Loucy (cell line): ENCODE data around the gene SCN7A.

Experiments
- H2AFZ ChIP-seq: fragments of 200-600 bp; sonication (generic); 2 replicates; pipeline ENCODE4 v1.6.0; 2016; ENCODE audit warnings: antibody characterized with exemption, mild to moderate bottlenecking, low read length, moderate library complexity
- H3F3A ChIP-seq: fragments of 200-600 bp; 2 replicates; pipeline ENCODE4 v1.6.0; 2016; ENCODE audit warnings: antibody characterized with exemption, low read depth, mild to moderate bottlenecking
- H3K27me3 ChIP-seq: fragments of 200-600 bp; sonication (generic); 2 replicates; pipeline ENCODE4 v1.6.1; 2014; ENCODE audit warnings: low read length, mild to moderate bottlenecking; ENCODE audit not compliant: insufficient read depth, poor library complexity, severe bottlenecking
- H3K36me3 ChIP-seq: fragments of 200-600 bp; sonication (generic); 2 replicates; pipeline ENCODE4 v1.6.1; 2016; ENCODE audit warnings: low read length; ENCODE audit not compliant: insufficient read depth
- H3K4me1 ChIP-seq: fragments of 200-600 bp; sonication (generic); 2 replicates; pipeline ENCODE4 v1.5.1; 2014; ENCODE audit warnings: low read length, mild to moderate bottlenecking; ENCODE audit not compliant: insufficient read depth, poor library complexity, severe bottlenecking
- H3K4me2 ChIP-seq: fragments of 200-600 bp; sonication (generic); 2 replicates; pipeline ENCODE4 v1.6.0; 2014; ENCODE audit warnings: antibody characterized with exemption, low read length, low read depth, mild to moderate bottlenecking; ENCODE audit not compliant: poor library complexity, severe bottlenecking
- H3K4me3 ChIP-seq: fragments of 200-600 bp; sonication (generic); 2 replicates; pipeline ENCODE4 v1.5.1; 2014; ENCODE audit warnings: low read length, mild to moderate bottlenecking, mixed read lengths; ENCODE audit not compliant: poor library complexity, severe bottlenecking
- H3K79me2 ChIP-seq: fragments of 200-600 bp; sonication (generic); 2 replicates; pipeline ENCODE4 v1.6.1; 2014; ENCODE audit warnings: low read length; ENCODE audit not compliant: insufficient read depth
- H3K9ac ChIP-seq: fragments of 200-600 bp; sonication (generic); 2 replicates; pipeline ENCODE4 v1.6.0; 2014; ENCODE audit warnings: mild to moderate bottlenecking, low read depth, low read length, moderate library complexity; ENCODE audit not compliant: poor library complexity, severe bottlenecking
- H3K9me2 ChIP-seq: fragments of 200-600 bp; sonication (generic); replicated peaks from 2 replicates; pipeline ENCODE4 v1.6.1; 2016; ENCODE audit warnings: low read depth, low read length, mixed read lengths
- H3K9me3 ChIP-seq: fragments of 200-600 bp; sonication (generic); 2 replicates; pipeline ENCODE4 v1.6.1; 2014; ENCODE audit warnings: mild to moderate bottlenecking, antibody characterized with exemption, low read length, low read depth; ENCODE audit not compliant: insufficient read depth
- H4K20me1 ChIP-seq: fragments of 200-600 bp; sonication (generic); 2 replicates; pipeline ENCODE4 v1.6.0; 2014; ENCODE audit warnings: antibody characterized with exemption, low read length, mild to moderate bottlenecking; ENCODE audit not compliant: insufficient read depth, poor library complexity, severe bottlenecking
- CTCF ChIP-seq: fragments of 200-600 bp; sonication (generic); conservative IDR thresholded peaks from 2 replicates; pipeline ENCODE4 v1.5.1; 2014; ENCODE audit warnings: mild to moderate bottlenecking, antibody characterized with exemption, low read length
- EZH2phosphoT487 ChIP-seq: fragments of 200-600 bp; IDR thresholded peaks from 2 replicates; pipeline ENCODE4 v1.6.1; 2018; ENCODE audit warnings: antibody characterized with exemption, mild to moderate bottlenecking, moderate library complexity, borderline replicate concordance

The SCN7A gene

GRCh38 chr2:166375736-166376487 lies 118.1 kb downstream of the SCN7A start, which contains the start of gene SCN9A:
Gene SCN9A (minus strand): TSS chr2:166375944. CDS start chr2:166311756, 64,188 bp downstream.
- Histone ChIP-seq H3K4me2 (peak within 1 kb of the TSS; percentile 9), H3K9me3 (no peaks in the 10 kb centered on the region), H3K79me2 (no peaks in the 10 kb centered on the region), H3K9ac (no peak within 1 kb of the TSS), H4K20me1 (no peaks in the 10 kb centered on the region), H3K4me3 (no peak within 1 kb of the TSS), H3K36me3 (no peaks in the 10 kb centered on the region), H3K4me1 (peaks cover 21% of the 10 kb centered on the region), H2AFZ (no peak within 1 kb of the TSS), H3K27me3 (no peaks in the 10 kb centered on the region), H3K9me2 (no peaks in the 10 kb centered on the region), H3F3A (no peaks in the 10 kb centered on the region)
- TF ChIP-seq EZH2phosphoT487 = no peak

DNA sequence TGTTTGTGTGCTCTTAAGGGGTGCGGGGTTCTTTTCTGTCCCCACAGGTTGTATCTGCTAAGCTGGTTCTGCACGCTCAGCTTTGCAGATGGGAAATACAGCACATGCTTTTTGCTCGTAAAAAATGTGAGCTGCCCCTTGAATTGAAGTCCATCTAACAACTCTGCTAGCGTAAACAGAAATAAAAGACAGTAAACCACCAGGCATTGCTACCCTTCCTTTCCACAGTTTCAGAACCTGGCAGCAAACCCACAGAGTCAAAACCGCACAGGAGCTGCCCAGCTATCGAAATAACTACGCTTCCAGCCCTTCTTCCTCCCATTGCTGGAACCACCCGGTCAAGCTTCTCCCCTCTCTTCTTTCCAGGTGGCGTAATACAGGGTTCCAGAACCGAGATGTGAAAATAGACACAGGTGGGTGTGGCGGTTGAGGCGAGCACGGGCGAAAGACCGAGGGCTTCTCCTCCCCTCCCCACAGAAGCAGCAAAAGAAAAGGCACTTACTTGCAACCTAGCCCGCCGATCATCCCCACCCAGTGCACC lies 118.8 kb downstream of the SCN7A start:
- TF ChIP-seq CTCF (no peak), EZH2phosphoT487 (no peak)
- Histone ChIP-seq H3K79me2 (no peaks in the 10 kb centered on the region), H3K9ac (no peak overlapping the region), H3K27me3 (no peaks in the 10 kb centered on the region), H3K4me1 (peaks cover 25% of the 10 kb centered on the region), H3K9me3 (no peaks in the 10 kb centered on the region), H2AFZ (no peak overlapping the region), H3K9me2 (no peaks in the 10 kb centered on the region), H3K4me2 (peak overlapping the region; percentile 9), H3K36me3 (no peaks in the 10 kb centered on the region), H3K4me3 (no peak overlapping the region), H3F3A (no peaks in the 10 kb centered on the region), H4K20me1 (no peaks in the 10 kb centered on the region)

GRCh38 chr2:166373951-166374350 lies 120.1 kb downstream of the SCN7A start:
- Histone ChIP-seq H3K9me2 (no peaks in the 10 kb centered on the region), H3K4me2 (no peak overlapping the region), H3K9ac (no peak overlapping the region), H2AFZ (no peak overlapping the region), H4K20me1 (no peaks in the 10 kb centered on the region), H3F3A (no peaks in the 10 kb centered on the region), H3K9me3 (no peaks in the 10 kb centered on the region), H3K36me3 (no peaks in the 10 kb centered on the region), H3K79me2 (no peaks in the 10 kb centered on the region), H3K4me1 (peaks cover 25% of the 10 kb centered on the region), H3K27me3 (no peaks in the 10 kb centered on the region), H3K4me3 (no peak overlapping the region)
- TF ChIP-seq CTCF (no peak), EZH2phosphoT487 (no peak)
